HG03354 (cell line): ENCODE measurements around the gene NBPF11.
"Not testable (repeated sequence)": the region's sequence is repeated elsewhere in the genome, so short reads cannot be mapped to it uniquely, and the experiment has no call there.

Source experiments
- ATAC-seq: cut with Tn5 transposase; IDR thresholded peaks from one replicate; pipeline ENCODE4 v1.9.1; 2021; ENCODE audit warnings: mild to moderate bottlenecking; ENCODE audit not compliant: unreplicated experiment, poor library complexity, severe bottlenecking

NBPF11 gene

DNA sequence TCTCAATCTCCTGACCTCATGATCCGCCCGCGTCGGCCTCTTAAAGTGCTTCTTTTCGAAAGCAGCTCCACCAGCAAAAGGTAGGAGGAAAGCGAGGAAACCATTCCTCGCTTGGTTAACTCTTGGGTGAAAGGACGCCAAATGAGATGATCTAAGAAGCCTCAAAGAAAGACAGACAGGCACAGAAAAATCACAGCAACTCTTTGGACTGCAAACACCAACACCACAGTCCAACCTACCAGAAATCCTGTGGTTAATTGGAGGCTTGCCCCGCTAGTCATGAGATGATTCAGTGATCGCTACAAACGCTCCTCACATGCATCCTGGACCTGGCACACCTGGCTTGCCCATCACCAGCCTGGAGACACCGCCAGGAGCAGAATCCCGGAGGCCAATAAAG lies 1.1 kb downstream of the NBPF11 start:
- ATAC-seq: not testable (repeated sequence)

DNA sequence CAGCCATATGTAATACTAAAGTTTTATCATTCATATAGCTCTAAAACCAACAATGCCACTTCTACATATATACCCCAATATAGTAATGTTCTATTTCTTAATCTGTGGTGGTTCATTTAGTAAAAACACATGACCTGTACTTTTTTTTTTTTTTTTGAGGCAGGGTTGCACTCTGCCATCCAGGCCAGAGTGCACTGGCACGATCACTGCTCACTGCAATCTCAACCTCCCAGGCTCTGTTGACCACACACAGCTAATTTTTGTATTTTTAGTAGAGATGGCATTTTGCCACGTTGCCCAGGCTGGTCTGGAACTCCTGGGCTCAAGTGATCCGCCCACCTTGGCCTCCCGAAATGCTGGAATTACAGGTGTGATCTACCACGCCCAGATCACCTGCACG lies 2.1 kb downstream of the NBPF11 start:
- not testable (repeated sequence) for ATAC-seq

DNA sequence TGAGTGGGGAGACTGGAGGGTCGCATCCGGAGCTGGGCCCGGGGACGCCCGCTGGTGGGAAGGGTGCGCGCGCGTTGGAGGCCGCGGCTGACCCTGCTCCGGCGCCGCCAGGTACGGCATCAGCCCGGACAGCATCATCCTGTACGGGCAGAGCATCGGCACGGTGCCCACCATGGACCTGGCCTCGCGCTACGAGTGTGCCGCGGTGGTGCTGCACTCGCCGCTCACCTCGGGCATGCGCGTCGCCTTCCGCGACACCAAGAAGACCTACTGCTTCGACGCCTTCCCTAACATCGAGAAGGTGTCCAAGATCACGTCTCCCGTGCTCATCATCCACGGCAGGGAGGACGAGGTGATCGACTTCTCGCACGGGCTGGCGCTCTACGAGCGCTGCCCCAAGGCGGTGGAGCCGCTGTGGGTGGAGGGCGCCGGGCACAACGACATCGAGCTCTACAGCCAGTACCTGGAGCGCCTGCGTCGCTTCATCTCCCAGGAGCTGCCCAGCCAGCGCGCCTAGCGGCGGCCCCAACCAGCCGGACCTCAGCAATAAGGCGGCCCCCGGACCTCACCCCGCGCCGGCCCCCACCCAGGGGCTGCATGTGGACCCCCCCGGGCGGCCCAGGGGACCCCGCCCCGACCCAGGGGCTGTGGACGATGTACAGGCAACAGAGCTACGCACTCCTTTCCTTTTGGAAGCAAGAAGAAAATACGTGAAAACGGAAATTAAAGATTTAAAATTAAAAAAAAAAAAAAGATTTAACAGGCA lies 2.8 kb downstream of the NBPF11 start:
- ATAC-seq: not testable (repeated sequence)

DNA sequence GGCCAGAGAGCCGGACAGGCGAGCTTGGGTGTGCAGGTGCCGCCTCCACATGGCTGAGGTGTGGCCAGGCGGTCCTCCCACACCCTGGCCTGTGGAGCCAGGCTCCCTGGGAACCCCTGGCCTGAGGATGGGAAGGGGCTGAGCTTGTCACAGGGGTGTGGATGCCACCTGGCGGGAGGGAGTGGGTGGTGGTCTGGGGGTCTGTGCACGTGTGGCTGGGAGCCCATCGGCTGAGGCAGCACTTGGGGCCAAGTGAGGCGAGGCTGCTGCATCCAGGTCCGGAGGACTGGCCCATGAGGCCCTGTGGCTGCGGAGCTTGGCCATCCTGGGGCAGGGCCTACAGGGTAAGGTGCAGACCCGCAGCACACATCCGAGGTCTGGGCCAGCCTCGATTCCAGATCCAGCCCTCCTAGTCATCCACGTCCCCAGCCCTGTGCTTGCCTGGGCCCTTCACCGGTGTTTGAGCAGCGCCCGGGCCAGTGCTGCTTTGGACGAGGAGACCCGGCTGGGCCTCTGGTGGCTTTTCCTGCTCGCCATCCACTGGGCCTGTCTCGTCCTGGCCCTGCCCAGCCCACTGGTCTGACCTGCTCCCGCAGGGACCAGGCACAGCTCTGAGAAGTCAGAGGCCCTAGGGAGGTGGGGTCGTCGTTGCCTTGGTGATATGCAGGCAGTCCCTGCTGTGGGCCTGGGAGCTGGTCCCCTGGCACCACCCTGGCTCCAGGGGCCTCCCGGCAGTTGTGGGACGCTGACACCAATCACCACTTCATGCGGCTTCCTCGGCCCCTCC lies 4.8 kb downstream of the NBPF11 start:
- not testable (repeated sequence) for ATAC-seq

DNA sequence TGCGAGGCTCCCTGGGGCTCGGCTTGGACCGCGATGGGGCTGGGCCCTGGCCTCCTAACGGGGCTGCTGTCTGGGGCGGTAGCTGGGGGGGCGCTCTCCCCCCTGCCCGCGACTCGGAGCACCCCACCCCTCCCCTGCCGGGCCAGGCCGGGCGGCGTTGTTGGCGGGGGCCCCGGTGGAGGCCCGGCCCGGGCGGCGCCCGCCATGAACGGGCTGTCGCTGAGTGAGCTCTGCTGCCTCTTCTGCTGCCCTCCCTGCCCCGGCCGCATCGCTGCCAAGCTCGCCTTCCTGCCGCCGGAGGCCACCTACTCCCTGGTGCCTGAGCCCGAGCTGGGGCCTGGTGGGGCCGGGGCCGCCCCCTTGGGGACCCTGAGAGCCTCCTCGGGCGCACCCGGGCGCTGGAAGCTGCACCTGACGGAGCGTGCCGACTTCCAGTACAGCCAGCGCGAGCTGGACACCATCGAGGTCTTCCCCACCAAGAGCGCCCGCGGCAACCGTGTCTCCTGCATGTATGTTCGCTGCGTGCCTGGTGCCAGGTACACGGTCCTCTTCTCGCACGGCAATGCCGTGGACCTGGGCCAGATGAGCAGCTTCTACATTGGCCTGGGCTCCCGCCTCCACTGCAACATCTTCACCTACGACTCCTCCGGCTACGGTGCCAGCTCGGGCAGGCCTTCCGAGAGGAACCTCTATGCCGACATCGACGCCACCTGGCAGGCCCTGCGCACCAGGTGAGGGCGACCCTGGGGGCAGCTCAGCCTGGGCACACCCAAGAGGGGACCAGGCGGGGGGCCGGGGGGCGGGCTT lies 5.7 kb downstream of the NBPF11 start:
- not testable (repeated sequence) for ATAC-seq

DNA sequence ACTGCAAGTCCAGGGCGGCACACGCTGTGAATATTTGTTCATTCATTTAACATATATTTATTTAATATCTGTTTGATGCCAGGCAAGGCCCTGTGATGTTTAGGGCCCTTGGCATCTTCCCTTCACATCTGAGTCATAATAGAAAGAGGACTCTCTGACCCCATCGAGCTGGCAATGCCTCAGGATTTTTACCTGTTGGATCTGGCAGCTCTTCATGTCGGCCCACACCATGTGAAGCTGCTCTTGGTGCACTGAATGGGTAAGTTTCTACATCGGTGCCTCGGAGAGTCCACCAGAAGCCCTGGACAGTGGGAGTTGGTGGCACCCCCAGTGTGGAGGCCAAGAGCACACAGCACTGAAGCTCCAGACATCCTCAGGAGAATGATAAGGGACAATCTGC lies 8.9 kb downstream of the NBPF11 start:
- ATAC-seq: not testable (repeated sequence)

DNA sequence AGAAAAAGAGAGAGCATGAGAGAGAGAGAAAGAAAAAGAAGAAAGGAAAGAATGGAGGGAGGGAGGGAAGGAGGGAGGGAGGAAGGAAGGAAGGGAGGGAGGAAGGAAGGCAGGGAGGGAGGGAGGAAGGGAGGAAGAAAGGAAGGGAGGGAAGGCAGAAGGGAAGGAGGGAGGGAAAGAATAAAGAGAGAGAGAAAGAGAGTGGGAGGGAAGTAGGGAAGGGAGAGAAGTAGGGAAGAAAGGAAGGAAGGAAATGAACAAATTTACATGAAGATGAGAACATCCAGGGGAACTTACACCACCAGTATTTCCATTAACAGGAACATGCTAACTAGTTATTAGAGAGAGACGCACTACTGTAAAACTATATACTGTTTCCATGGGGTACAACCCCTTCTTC lies 10.1 kb downstream of the NBPF11 start:
- not testable (repeated sequence) for ATAC-seq

DNA sequence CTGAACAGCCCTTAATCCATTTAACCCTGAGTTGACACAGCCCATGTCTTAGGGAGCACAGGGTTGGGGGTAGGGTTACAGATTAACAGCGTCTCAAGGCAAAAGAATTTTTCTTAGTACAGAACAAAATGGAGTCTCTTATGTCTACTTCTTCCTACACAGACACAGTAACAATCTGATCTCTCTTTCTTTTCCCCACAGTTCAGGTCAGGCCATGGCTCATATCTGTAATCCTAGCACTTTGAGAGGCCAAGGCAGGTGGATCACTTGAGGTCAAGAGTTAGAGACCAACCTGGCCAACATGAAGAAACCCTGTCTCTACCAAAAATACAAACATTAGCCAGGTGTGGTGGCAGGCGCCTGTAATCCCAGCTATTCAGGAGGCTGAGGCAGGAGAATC lies 13.5 kb downstream of the NBPF11 start:
- ATAC-seq: not testable (repeated sequence)

DNA sequence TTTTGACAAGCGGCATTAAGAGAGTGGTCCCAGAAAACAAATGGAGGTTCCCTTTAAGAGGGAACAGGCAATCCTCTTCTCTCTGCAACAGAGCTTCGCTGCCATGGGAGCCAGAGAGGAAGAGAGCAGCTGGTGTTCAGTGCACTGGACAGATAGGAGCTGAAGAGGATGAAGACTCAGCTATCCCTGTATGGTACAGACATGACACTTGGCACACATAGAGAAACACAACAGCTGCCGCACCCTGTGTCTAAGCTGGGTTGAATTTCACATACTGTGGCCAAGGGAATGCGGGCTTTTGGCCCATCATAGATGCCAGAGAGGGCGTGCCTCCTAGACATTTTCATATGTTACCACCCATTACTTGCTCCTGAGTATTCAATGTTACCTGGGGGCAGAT lies 29.7 kb downstream of the NBPF11 start:
- ATAC-seq: not testable (repeated sequence)

DNA sequence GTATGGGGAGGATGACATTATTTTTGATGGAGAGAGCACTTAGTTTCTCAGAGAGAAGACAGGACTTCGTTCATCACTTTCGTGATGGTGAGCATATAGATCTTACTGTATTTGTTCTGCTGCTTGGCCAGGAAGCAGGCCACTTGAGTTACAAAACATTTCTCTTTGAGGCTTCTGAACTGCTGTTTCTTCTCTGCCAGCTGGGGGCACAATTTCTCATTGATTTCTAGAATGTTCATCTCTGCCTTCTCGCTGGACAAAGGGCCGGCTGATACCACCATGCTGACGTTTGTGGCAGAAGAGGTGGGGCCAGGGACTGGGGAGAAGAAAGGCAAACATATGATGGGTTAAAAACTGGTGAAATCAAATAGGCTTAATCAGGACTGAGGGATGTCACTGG lies 31.7 kb downstream of the NBPF11 start:
- not testable (repeated sequence) for ATAC-seq

DNA sequence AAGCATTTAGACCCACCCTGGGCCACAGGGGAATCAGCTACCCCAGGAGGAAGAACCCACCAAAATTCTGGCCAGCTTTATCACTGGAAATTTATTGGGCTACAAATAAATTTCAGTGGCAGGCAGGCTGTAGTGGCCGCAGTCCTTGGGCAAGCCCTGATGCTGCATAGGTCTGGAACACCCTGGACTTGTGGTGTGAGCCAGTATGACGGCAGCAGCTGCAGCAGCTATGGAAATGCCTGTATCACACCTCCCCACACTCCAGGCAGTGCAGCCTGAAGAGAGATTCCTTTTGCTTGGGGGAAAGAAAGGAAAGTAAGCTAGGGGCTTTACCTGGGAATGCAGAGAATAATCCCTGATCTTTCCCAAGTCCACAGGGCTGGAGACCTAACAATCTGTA lies 56.3 kb downstream of the NBPF11 start:
- ATAC-seq: not testable (repeated sequence)

DNA sequence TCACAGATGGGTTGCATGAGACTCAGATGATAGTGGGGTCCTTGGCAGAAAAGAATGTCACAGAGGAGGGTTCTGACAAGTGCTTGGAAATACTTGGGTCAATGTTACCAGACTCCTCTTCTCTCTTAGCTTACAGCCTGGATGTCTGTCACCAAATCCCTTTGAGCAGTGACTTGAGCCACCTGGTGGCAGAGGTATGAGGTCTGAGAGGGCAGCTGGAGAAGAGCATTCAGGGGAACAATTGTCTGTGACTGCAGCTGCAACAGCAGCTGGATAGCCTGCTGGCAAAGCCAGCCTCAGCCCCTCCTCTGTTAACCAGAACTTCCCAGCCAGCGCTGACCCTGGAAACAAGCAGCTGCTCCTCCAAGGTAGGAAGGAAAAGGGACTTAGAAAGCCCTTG lies 65.9 kb downstream of the NBPF11 start:
- ATAC-seq: not testable (repeated sequence)

DNA sequence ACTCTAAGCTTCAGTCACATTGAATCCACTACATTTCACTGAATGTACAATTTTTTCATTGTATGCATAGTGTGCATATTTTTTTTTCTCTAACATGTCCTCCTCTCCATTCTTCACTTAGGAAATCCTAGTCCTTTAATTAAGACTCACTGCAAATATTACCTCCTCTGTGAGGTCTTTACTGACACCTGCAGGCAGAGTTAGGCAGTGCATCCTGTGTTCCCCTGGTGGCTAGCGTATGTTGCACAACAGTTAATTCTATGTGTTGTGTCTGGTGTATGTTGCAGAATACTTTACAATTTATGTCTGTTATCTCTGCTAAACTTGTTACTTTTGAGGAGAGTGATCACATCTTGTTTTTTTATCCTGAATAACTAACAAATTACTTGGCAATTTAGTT lies 70.9 kb downstream of the NBPF11 start:
- peak; percentile 67 for ATAC-seq

DNA sequence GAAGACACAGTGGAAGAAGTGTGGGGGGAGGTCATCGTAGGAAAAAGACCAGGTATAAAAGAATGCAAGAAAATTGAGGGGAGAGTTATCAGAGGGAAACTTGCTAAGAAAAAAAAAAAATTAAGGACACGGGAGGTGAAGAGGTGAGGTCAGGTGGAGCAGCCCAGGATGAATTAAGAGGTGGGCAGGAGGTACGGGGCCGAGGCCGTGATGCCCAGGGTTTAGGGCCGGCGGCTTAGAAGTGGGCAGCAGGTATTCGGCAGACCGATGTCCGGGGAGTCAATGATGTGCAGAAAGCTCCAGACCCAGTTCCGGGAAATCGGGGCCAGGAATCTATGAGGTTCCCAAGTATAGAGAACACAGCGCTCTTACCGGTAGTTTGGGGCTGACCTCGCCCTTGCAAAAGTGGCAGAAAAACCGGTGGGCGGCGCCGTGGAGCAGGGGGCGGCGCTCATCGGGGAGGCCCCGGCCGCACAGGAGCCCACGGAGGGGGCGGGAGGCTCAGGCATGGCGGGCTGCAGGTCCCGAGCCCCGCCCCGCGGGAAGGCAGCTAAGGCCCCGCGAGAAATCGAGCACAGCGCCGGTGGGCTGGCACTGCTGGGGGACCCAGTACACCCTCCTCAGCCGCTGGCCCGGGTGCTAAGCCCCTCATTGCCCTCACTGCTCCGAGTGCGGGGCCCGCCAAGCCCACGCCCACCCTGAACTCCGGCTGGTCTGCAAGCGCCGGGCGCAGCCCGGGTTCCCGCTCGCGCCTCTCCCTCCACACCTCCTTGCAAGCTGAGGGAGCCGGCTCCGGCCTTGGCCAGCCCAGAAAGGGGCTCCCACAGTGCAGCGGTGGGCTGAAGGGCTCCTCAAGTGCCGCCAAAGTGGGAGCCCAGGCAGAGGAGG lies 73.2 kb downstream of the NBPF11 start:
- ATAC-seq: not testable (repeated sequence)

DNA sequence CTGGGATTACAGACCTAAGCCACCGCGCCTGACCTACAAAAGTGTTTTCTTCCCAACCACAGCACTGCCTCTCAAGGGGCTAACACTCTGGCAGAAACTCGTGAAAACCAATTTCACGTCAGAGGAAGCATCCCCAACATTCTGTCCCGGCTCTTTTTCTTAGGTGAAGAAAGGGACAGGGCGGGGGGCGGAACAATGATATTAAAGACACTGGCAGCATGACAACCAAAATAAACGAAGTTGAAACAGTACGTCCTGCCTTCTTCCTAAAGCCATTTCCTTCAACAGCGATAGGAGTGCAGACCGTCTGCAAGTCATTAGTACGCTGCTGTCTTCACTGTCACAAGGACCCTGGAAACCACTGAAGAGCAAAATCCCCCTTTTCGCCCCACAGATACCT lies 74.0 kb downstream of the NBPF11 start:
- not testable (repeated sequence) for ATAC-seq

DNA sequence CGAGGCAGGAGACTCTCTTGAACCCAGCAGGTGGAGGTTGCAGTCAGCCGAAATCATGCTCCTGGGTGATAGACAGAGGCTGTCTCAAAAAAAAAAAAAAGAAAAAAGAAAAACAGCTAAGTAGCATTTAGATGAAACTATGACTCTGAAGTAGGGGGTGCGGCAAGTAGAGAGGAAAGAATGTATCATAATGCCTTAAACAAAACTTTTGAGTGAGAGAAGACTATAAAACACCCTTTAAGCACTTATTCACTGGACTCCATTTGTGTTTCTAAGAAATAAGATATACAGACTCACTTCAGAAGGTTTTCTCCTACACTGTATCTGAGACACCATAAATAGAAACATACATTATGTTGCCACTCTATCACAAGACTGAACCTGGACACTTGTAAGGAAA lies 74.6 kb downstream of the NBPF11 start:
- ATAC-seq: not testable (repeated sequence)

DNA sequence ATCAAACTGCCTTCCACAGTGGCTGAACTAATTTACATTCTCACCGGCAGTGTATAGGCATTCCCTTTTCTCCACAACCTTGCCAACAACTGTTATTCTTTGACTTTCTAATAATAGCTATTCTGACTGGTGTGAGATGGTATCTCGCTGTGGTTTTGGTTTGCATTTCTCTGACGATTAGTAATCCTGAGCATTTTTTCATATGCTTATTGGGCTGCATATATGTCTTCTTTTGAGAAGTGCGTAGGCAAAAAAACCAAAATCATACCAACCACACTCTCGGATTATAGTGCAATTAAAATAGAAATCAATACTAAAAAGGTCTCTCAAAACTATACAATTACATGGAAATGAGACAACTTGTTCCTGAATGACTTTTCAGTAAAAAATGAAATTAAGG lies 78.7 kb downstream of the NBPF11 start:
- not testable (repeated sequence) for ATAC-seq

DNA sequence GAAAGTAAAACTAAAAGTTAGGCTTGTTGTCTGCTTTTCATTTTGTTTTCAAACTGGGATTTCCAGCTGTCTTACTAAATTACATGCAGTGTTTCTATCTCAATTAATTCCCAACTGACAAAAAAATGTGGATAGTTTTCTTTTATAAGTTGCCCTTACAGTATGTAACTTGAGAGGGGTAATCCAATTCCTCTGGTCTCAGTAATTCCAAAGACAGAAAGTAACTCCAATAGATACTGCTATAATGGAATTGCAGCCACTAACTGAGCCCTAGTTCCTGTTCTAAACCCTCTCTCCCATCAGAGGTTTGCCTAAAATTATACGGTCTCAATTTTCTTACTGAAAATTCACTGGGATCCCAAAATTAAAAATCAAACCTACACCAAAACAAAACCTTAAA lies 83.5 kb downstream of the NBPF11 start:
- ATAC-seq: not testable (repeated sequence)

DNA sequence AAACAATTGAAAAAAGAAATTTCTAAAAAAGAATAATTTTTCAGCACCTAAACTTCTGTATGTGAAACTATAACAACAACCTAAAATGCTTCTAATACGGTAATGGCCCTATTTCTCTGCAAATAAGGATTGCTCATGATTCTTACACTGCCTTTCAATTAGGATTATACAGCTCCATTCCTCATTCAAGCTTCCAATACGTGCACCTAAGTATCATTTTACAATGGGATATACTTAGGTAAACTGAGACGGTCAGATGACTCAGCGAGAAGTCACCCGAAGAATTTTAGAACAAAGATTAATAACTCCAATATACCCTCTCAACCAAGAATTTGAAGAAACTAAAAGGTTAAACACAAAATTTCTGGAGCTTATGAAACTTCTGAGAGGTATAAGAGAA lies 83.9 kb downstream of the NBPF11 start:
- not testable (repeated sequence) for ATAC-seq
